Calu3 (cell line): ENCODE data around the gene DYNLL1. TPM values are rescaled to one million over a fixed set of nuclear protein-coding genes. Genes with fewer than 3 reads are reported as not detected.
"Not testable (repeated sequence)": the region's sequence is repeated elsewhere in the genome, so short reads cannot be mapped to it uniquely, and the experiment has no call there.

Experiments
- BruUV-seq: library from RNA; stranded (reverse); fragments of 400-500 nt; replicated peaks from 2 replicates; lab custom pipeline; 2021; lab: Mats Ljungman, UMichigan
- CTCF ChIA-PET: fragments of 300-600 bp; sonication (Branson Sonifier 250); formaldehyde crosslinking; loops from one replicate; lab custom pipeline; 2022; ENCODE audit warnings: antibody characterized with exemption; lab: Charles Lee
- DNase-seq: peaks from one replicate; pipeline ENCODE4 v3.0.0; 2022
- H3K27ac Mint-ChIP-seq: one replicate; pipeline ENCODE4 v1.8.0; 2022; ENCODE audit warnings: mixed read lengths; ENCODE audit not compliant: unreplicated experiment
- H3K27me3 Mint-ChIP-seq: one replicate; pipeline ENCODE4 v1.8.0; 2022; ENCODE audit warnings: mixed read lengths; ENCODE audit not compliant: unreplicated experiment
- H3K36me3 Mint-ChIP-seq: one replicate; pipeline ENCODE4 v1.8.0; 2022; ENCODE audit warnings: mild to moderate bottlenecking, moderate library complexity, mixed read lengths; ENCODE audit not compliant: insufficient read depth, unreplicated experiment
- H3K4me1 Mint-ChIP-seq: one replicate; pipeline ENCODE4 v1.8.0; 2022; ENCODE audit warnings: mild to moderate bottlenecking, low read depth, mixed read lengths; ENCODE audit not compliant: unreplicated experiment
- H3K4me3 Mint-ChIP-seq: one replicate; pipeline ENCODE4 v1.8.0; 2022; ENCODE audit warnings: mild to moderate bottlenecking, low read depth, moderate library complexity, mixed read lengths; ENCODE audit not compliant: unreplicated experiment
- H3K9me3 Mint-ChIP-seq: one replicate; pipeline ENCODE4 v1.8.0; 2022; ENCODE audit warnings: low read depth, mixed read lengths; ENCODE audit not compliant: unreplicated experiment
- CTCF ChIP-seq: fragments of 200-600 bp; IDR thresholded peaks from one replicate; pipeline ENCODE4 v1.8.0; 2022; ENCODE audit warnings: antibody characterized with exemption; ENCODE audit not compliant: unreplicated experiment
- intact Hi-C: fragments of 100-400 bp; cut with micrococcal nuclease; formaldehyde crosslinking; loops from one replicate; pipeline ENCODE4 v1.10.0; 2022; ENCODE audit not compliant: unreplicated experiment
- total RNA-seq: library from RNA; stranded (reverse); gene quantifications from 2 replicates; pipeline ENCODE4 v1.2.3, GENCODE V29; 2022

The DYNLL1 gene
- total RNA-seq, 1 experiment from 2014 or later = 419 TPM

DNA sequence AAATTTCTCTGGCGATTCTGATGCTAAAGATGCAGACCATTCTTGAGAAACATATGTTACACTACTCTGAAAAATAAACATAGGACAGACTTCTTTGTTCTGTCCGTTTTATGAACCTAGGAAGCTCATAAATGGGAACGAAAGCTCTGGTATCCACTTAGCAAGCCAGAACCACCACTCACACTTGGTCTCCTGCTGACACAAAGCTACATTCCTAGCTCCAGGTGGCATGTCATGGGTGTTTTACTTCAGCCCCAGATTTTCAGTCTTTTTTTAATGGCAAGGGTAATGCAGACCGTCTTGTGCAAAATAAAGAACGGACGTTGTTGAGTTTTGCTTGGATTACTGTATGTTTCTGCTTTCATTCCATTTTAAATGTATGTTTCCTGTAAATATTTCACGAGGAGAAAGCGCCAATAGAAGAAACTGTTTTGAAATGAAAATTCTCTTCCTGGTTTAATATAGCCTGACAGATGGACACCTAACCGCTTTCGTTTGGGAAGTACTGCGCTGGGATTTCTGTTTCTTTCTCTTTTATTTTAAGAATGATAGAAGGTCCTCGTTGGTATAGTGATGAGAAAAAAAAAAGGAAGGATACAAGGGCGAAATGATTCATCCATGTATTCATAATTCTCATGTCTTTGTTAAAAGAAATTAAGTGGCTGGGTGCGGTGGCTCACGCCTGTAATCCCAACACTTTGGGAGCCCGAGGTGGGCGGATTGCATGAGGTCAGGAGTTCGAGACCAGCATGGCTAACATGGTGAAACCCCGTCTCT is 33.9 kb downstream of the DYNLL1 start:
- BruUV-seq = no TSS peak
- intact Hi-C loops = no loop called here
- H3K4me1 Mint-ChIP-seq = peaks cover 10% of the 10 kb centered on the region
- no peaks in the 10 kb centered on the region for H3K27me3 Mint-ChIP-seq
- H3K9me3 Mint-ChIP-seq = no peaks in the 10 kb centered on the region
- no peak for TF ChIP-seq CTCF
- peak overlapping the region; percentile 87 for H3K4me3 Mint-ChIP-seq
- CTCF ChIA-PET = interaction anchor here (0.9 to 1.7 kb wide), 5 partner anchors 9 to 76 kb away, joined by 3 to 9 read pairs (median 4); partner anchors contain the start of gene SRSF9
- peaks cover 38% of the 10 kb centered on the region for H3K36me3 Mint-ChIP-seq
- DNase-seq = peak; percentile 39
- H3K27ac Mint-ChIP-seq = peak overlapping the region; percentile 94

- intact Hi-C loops, H3K27me3 Mint-ChIP-seq, BruUV-seq, CTCF ChIA-PET, DNase-seq, H3K4me1 Mint-ChIP-seq, H3K9me3 Mint-ChIP-seq: not testable (repeated sequence)
- Mint-ChIP-seq H3K36me3 (peaks cover 44% of the 10 kb centered on the region), H3K4me3 (peak overlapping the region; percentile 87), H3K27ac (peak overlapping the region; percentile 94)
These were observed 34.5 kb downstream of the DYNLL1 start for GRCh38 chr12:120530418-120530761.

- CTCF ChIA-PET = no interaction called here
- Mint-ChIP-seq H3K36me3 (peaks cover 58% of the 10 kb centered on the region), H3K4me1 (peaks cover 3% of the 10 kb centered on the region), H3K27ac (no peak overlapping the region), H3K4me3 (no peak overlapping the region), H3K27me3 (no peaks in the 10 kb centered on the region), H3K9me3 (no peaks in the 10 kb centered on the region)
- DNase-seq = no peak
- no TSS peak for BruUV-seq
- intact Hi-C loops = no loop called here
- no peak for TF ChIP-seq CTCF
These were observed 36.9 kb downstream of the DYNLL1 start for GRCh38 chr12:120532701-120533238.

- no peak for TF ChIP-seq CTCF
- Mint-ChIP-seq H3K27ac (peak within 1 kb of the TSS; percentile 96), H3K36me3 (peaks cover 46% of the 10 kb centered on the region), H3K4me3 (peak within 1 kb of the TSS; percentile 98), H3K9me3 (no peaks in the 10 kb centered on the region), H3K4me1 (peaks cover 18% of the 10 kb centered on the region), H3K27me3 (no peaks in the 10 kb centered on the region)
- CTCF ChIA-PET = no interaction called here
- intact Hi-C loops = no loop called here
- DNase-seq = peak; percentile 80
- BruUV-seq = no TSS peak
These were observed 38.3 kb downstream of the DYNLL1 start, which contains the start of gene RNF10 for GRCh38 chr12:120534203-120534702. TSS of gene RNF10 (plus strand) at chr12:120534356. CDS start at chr12:120534812, 456 bp downstream.
